MM.1S (cell line): ENCODE results near the gene SAMSN1.
"Not testable (repeated sequence)": the region's sequence is repeated elsewhere in the genome, so short reads cannot be mapped to it uniquely, and the experiment has no call there.

Source experiments
- CTCF ChIP-seq: fragments of 300-600 bp; sonication (generic); IDR thresholded peaks from 2 replicates; pipeline ENCODE4 v1.5.1; 2016; ENCODE audit warnings: antibody characterized with exemption, low read length, mixed read lengths
- EZH2phosphoT487 ChIP-seq: fragments of 300-600 bp; sonication (generic); IDR thresholded peaks from 2 replicates; pipeline ENCODE4 v1.6.1; 2018; ENCODE audit warnings: antibody characterized with exemption, low read length

GRCh38 chr21:14546719-14547118, 604 bp upstream of the SAMSN1 start:
- TF ChIP-seq CTCF, EZH2phosphoT487: not testable (repeated sequence)
